Measurements from ENCODE around the gene PRMT3. TPM values are rescaled to one million over a fixed set of nuclear protein-coding genes. Genes with fewer than 3 reads are reported as not detected.
"Not testable (repeated sequence)": the region's sequence is repeated elsewhere in the genome, so short reads cannot be mapped to it uniquely, and the experiment has no call there.

PRMT3 gene
- total and polyA plus RNA-seq, 2 donors (not counting 3 experiments of a cell fraction or from before 2014, with no cell fraction given) = 6.2 to 13.3 TPM

DNA sequence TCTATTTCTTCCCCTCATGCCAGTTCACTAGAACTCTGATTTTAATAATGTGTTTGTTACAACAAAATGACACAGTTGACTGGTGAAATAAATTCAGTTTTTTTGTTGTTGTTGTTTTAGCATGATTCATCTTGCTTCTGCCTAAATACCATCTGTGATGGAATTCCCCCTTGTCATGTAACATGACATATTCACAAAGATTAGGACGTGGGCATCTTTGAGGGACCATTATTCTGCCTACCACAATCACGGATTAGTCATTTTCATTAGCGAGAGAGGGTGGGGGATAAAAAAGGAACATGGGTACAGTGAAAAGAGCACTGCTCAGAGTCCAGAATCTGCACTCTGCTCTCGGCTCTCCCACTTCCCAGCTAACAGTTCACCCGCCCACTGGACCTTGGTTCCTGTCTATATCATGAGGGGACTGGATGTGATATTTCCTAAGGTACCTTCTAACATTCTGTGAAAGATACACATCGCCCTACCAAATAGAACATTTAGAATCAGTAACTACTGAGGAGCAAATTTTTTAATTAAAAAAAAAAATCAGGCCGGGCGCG, 12.7 kb upstream of the PRMT3 start:
- dilution Hi-C loops (cut with MboI; ENCODE audit: extremely low pct_ligation_motif_present, low sequenced_read_pairs) (no loop called here), intact Hi-C loops (cut with micrococcal nuclease) (no loop called here)
- H3K27ac ChIP-seq (ENCODE audit: insufficient read depth, low read depth, low read length) = no peak overlapping the region
- no peaks in the 10 kb centered on the region for H3K9me3 ChIP-seq (replicated peaks; ENCODE audit: control insufficient read depth, insufficient read depth, low read length)
- no peaks in the 10 kb centered on the region for H3K79me2 ChIP-seq (ENCODE audit: control insufficient read depth, insufficient read depth, low read length)
- H3K4me1 ChIP-seq (ENCODE audit: control insufficient read depth, extremely low read depth, insufficient read depth, low read length) = no peaks in the 10 kb centered on the region
- H4K20me1 ChIP-seq (replicated peaks; ENCODE audit: control insufficient read depth, extremely low read depth, insufficient read depth, low read length) = no peaks in the 10 kb centered on the region
- H3K9me1 ChIP-seq (replicated peaks; ENCODE audit: control insufficient read depth, extremely low read depth, insufficient read depth, low read length) = no peaks in the 10 kb centered on the region
- no peak for DNase-seq (ENCODE audit: low read depth, low spot score)
- no peak overlapping the region for H2AFZ ChIP-seq (ENCODE audit: low read depth, low read length)
- no peak overlapping the region for H3K4me3 ChIP-seq (replicated peaks in 1 of 3; ENCODE audit: insufficient read depth in 1 of 3, low read depth in 1 of 3, low read length in 3 of 3)
- ChIA-PET CTCF (interaction anchor here (0.9 to 1.2 kb wide), 2 partner anchors 12 to 21 kb away, joined by 3 to 5 read pairs; no protein-coding TSS in a partner anchor), POLR2A (no interaction called here)
- TF ChIP-seq POLR2AphosphoS5 (IDR thresholded peaks at IDR 0.05; ENCODE audit: insufficient read depth, low read depth, low read length) (no peak), JUN (IDR thresholded peaks at IDR 0.05; ENCODE audit: borderline replicate concordance, insufficient read depth, insufficient read length, low read depth) (no peak), GATA2 (IDR thresholded peaks at IDR 0.05; ENCODE audit: insufficient read depth, insufficient read length, low read depth, low read length) (no peak)
- no peak overlapping the region for H3K4me2 ChIP-seq (ENCODE audit: insufficient read depth, low read length)
- no peak overlapping the region for H3K9ac ChIP-seq (replicated peaks; ENCODE audit: extremely low read depth, insufficient read depth, low read length)
- H3K27me3 ChIP-seq (ENCODE audit: control insufficient read depth in 2 of 2, insufficient read depth in 2 of 2, low read length in 2 of 2) = no peaks in the 10 kb centered on the region
- BruUV-seq (replicated peaks) = no TSS peak
- FAIRE-seq = peak; percentile 59
- H3K36me3 ChIP-seq (ENCODE audit: control insufficient read depth in 2 of 2, extremely low read depth in 1 of 2, insufficient read depth in 2 of 2, low read length in 2 of 2) = peaks cover 4% of the 10 kb centered on the region in 2 experiments

GRCh38 chr11:20376162-20376730, 11.3 kb upstream of the PRMT3 start:
- intact Hi-C loops (cut with micrococcal nuclease) = no loop called here
- BruUV-seq (replicated peaks) = no TSS peak
- H4K20me1 ChIP-seq (replicated peaks; ENCODE audit: control insufficient read depth, extremely low read depth, insufficient read depth, low read length) = no peaks in the 10 kb centered on the region
- no peak overlapping the region for H2AFZ ChIP-seq (ENCODE audit: low read depth, low read length)
- no peaks in the 10 kb centered on the region for H3K9me3 ChIP-seq (replicated peaks; ENCODE audit: control insufficient read depth, insufficient read depth, low read length)
- H3K4me2 ChIP-seq (ENCODE audit: insufficient read depth, low read length) = no peak overlapping the region
- ChIA-PET POLR2A (no interaction called here), CTCF (no interaction called here)
- no peak for TF ChIP-seq FOS (IDR thresholded peaks at IDR 0.05; ENCODE audit: borderline replicate concordance, insufficient read depth, low read length)
- TF ChIP-seq CTCF (IDR thresholded peaks at IDR 0.05; ENCODE audit: extremely low read depth in 1 of 2, insufficient read depth in 1 of 2, low read depth in 1 of 2, low read length in 2 of 2) = no peak
- no peak for TF ChIP-seq MYC (IDR thresholded peaks at IDR 0.05; ENCODE audit: low read depth, low read length)
- no peak for TF ChIP-seq POLR2AphosphoS5 (IDR thresholded peaks at IDR 0.05; ENCODE audit: insufficient read depth, low read depth, low read length)
- no peak for TF ChIP-seq POLR2A (IDR thresholded peaks at IDR 0.05; ENCODE audit: low read depth, low read length)
- H3K9me1 ChIP-seq (replicated peaks; ENCODE audit: control insufficient read depth, extremely low read depth, insufficient read depth, low read length) = no peaks in the 10 kb centered on the region
- no peaks in the 10 kb centered on the region for H3K27me3 ChIP-seq (ENCODE audit: control insufficient read depth in 2 of 2, insufficient read depth in 2 of 2, low read length in 2 of 2)
- no peaks in the 10 kb centered on the region for H3K79me2 ChIP-seq (ENCODE audit: control insufficient read depth, insufficient read depth, low read length)
- no peak overlapping the region for H3K4me3 ChIP-seq (replicated peaks in 1 of 3; ENCODE audit: insufficient read depth in 1 of 3, low read depth in 1 of 3, low read length in 3 of 3)
- dilution Hi-C loops (cut with MboI; ENCODE audit: extremely low pct_ligation_motif_present, low sequenced_read_pairs) = no loop called here
- FAIRE-seq (peak; percentile 4), DNase-seq (ENCODE audit: low read depth, low spot score) (no peak)
- no peak overlapping the region for H3K27ac ChIP-seq (ENCODE audit: insufficient read depth, low read depth, low read length)
- no peak overlapping the region for H3K9ac ChIP-seq (replicated peaks; ENCODE audit: extremely low read depth, insufficient read depth, low read length)
- H3K4me1 ChIP-seq (ENCODE audit: control insufficient read depth, extremely low read depth, insufficient read depth, low read length) = no peaks in the 10 kb centered on the region
- peaks cover 4 to 7% of the 10 kb centered on the region in 2 experiments for H3K36me3 ChIP-seq (ENCODE audit: control insufficient read depth in 2 of 2, extremely low read depth in 1 of 2, insufficient read depth in 2 of 2, low read length in 2 of 2)

- H3K9ac ChIP-seq (replicated peaks; ENCODE audit: extremely low read depth, insufficient read depth, low read length); H3K4me3 ChIP-seq (replicated peaks in 1 of 3; ENCODE audit: insufficient read depth in 1 of 3, low read depth in 1 of 3, low read length in 3 of 3); H3K9me3 ChIP-seq (replicated peaks; ENCODE audit: control insufficient read depth, insufficient read depth, low read length); DNase-seq (ENCODE audit: low read depth, low spot score); H4K20me1 ChIP-seq (replicated peaks; ENCODE audit: control insufficient read depth, extremely low read depth, insufficient read depth, low read length); H3K27ac ChIP-seq (ENCODE audit: insufficient read depth, low read depth, low read length); H3K36me3 ChIP-seq (ENCODE audit: control insufficient read depth in 2 of 2, extremely low read depth in 1 of 2, insufficient read depth in 2 of 2, low read length in 2 of 2); BruUV-seq (replicated peaks); H3K9me1 ChIP-seq (replicated peaks; ENCODE audit: control insufficient read depth, extremely low read depth, insufficient read depth, low read length); H3K27me3 ChIP-seq (ENCODE audit: control insufficient read depth in 2 of 2, insufficient read depth in 2 of 2, low read length in 2 of 2); H3K4me2 ChIP-seq (ENCODE audit: insufficient read depth, low read length); FAIRE-seq; POLR2A ChIA-PET; CTCF ChIA-PET; H2AFZ ChIP-seq (ENCODE audit: low read depth, low read length); dilution Hi-C loops (cut with MboI; ENCODE audit: extremely low pct_ligation_motif_present, low sequenced_read_pairs): not testable (repeated sequence)
- intact Hi-C loops (cut with micrococcal nuclease) = loop anchor here (2.0 kb wide), 1 partner anchor 225 kb away; no protein-coding TSS in a partner anchor
- H3K79me2 ChIP-seq (ENCODE audit: control insufficient read depth, insufficient read depth, low read length) = peaks cover 12% of the 10 kb centered on the region
- H3K4me1 ChIP-seq (ENCODE audit: control insufficient read depth, extremely low read depth, insufficient read depth, low read length) = peaks cover 13% of the 10 kb centered on the region
Measured at GRCh38 chr11:20385996-20386395, 1.5 kb upstream of the PRMT3 start.
